Umbilical cord (tissue), 2 donors: ENCODE measurements around the gene KRI1. TPM values are rescaled to one million over a fixed set of nuclear protein-coding genes. Genes with fewer than 3 reads are reported as not detected.

Experiments used
- DNase-seq: peaks from one replicate; pipeline ENCODE4 v3.0.0-alpha.2; 2015; ENCODE audit warnings: low spot score
- total RNA-seq: library from RNA; depleted of rRNA; stranded (reverse); fragments of >200 nt; gene quantifications from one replicate; pipeline ENCODE4 v1.2.3, GENCODE V29; 2014; ENCODE audit warnings: low replicate concordance; ENCODE audit not compliant: insufficient read depth

The KRI1 gene
- 1.9 TPM for total RNA-seq

GRCh38 chr19:10565567-10566407 is at the start of gene KRI1:
Gene KRI1 (minus strand): TSS chr19:10566010. CDS start chr19:10565999, 11 bp downstream.
- DNase-seq, result peak; percentile 99

- DNase-seq, result peak; percentile 7
Measured at GRCh38 chr19:10612499-10613119, 46.8 kb upstream of the KRI1 start.

- DNase-seq, result no peak
Measured at GRCh38 chr19:10611907-10612306, 46.1 kb upstream of the KRI1 start.

- peak; percentile 13 for DNase-seq
Measured at GRCh38 chr19:10604460-10604980, 38.7 kb upstream of the KRI1 start.

GRCh38 chr19:10603873-10604459 is 38.2 kb upstream of the KRI1 start:
- peak; percentile 36 for DNase-seq

- DNase-seq, result peak; percentile 46
Measured at GRCh38 chr19:10603084-10603872, 37.5 kb upstream of the KRI1 start.

GRCh38 chr19:10602330-10603083 is 36.7 kb upstream of the KRI1 start:
- peak; percentile 78 for DNase-seq

- DNase-seq, result no peak
Measured at GRCh38 chr19:10601999-10602329, 36.2 kb upstream of the KRI1 start.

- DNase-seq, result no peak
Measured at GRCh38 chr19:10600149-10600548, 34.3 kb upstream of the KRI1 start.

- no peak for DNase-seq
Measured at GRCh38 chr19:10593820-10594637, 28.2 kb upstream of the KRI1 start.

- DNase-seq, result no peak
Measured at GRCh38 chr19:10593148-10593547, 27.3 kb upstream of the KRI1 start.

GRCh38 chr19:10587839-10588150 is 22.0 kb upstream of the KRI1 start:
- no peak for DNase-seq

GRCh38 chr19:10587022-10587838 is 21.4 kb upstream of the KRI1 start, which contains the start of gene AP1M2:
Gene AP1M2 (minus strand): TSS chr19:10587312. CDS start chr19:10587231, 81 bp downstream.
- no peak for DNase-seq

GRCh38 chr19:10586396-10586795 is 20.6 kb upstream of the KRI1 start:
- no peak for DNase-seq

- no peak for DNase-seq
Measured at GRCh38 chr19:10583036-10583776, 17.4 kb upstream of the KRI1 start.

- DNase-seq, result no peak
Measured at GRCh38 chr19:10582091-10582490, 16.3 kb upstream of the KRI1 start.

- DNase-seq, result peak; percentile 93
Measured at GRCh38 chr19:10580979-10581631, 15.3 kb upstream of the KRI1 start.

GRCh38 chr19:10577951-10578350 is 12.1 kb upstream of the KRI1 start:
- DNase-seq, result no peak
